HepG2 (cell line): ENCODE results near the gene SPRY1. TPM values are rescaled to one million over a fixed set of nuclear protein-coding genes. Genes with fewer than 3 reads are reported as not detected.

Source experiments
- ATAC-seq: fragments of 200-7000 bp; cut with Tn5 transposase; 3 replicates; pipeline ENCODE4 v1.9.1; 2020; ENCODE audit warnings: mild to moderate bottlenecking, moderate library complexity
- BruUV-seq: library from RNA; stranded (reverse); fragments of 400-500 nt; replicated peaks from 2 replicates; lab custom pipeline; 2021; lab: Mats Ljungman, UMichigan
- CTCF ChIA-PET: fragments of 300-600 bp; formaldehyde crosslinking; extraction: SDS; loops from one replicate; lab custom pipeline; 2021; ENCODE audit warnings: low total read pairs, inconsistent platforms, low intra/inter-chr PET ratio; lab: Yijun Ruan, JAX
- POLR2A ChIA-PET: fragments of 350-600 bp; sonication (Branson Sonifier 250); formaldehyde crosslinking; loops from one replicate; lab custom pipeline; 2020; ENCODE audit warnings: antibody characterized with exemption, inconsistent platforms; lab: Yijun Ruan, JAX
- DNase-seq: peaks from one replicate; pipeline ENCODE4 v3.0.0-alpha.2; 2015; ENCODE audit warnings: low spot score
- FAIRE-seq: peaks from 3 replicates; lab custom pipeline; 2011; peaks lifted over from hg19 to GRCh38; lab: Jason Lieb, UNC
- H2AFZ ChIP-seq: one replicate; pipeline ENCODE4 v1.6.1; 2011; ENCODE audit warnings: low read length, inconsistent platforms
- H3K27ac ChIP-seq: fragments of 300-600 bp; 3 replicates; pipeline ENCODE4 v1.8.0; 2011; ENCODE audit warnings: mixed run types, mild to moderate bottlenecking, mixed read lengths, low read length, inconsistent platforms; ENCODE audit not compliant: insufficient read depth; ENCODE audit errors: extremely low read length
- H3K27me3 ChIP-seq, 2 experiments: fragments of 200-600 bp in 1 of 2; 2 replicates in 1 of 2; 3 replicates in 1 of 2; pipeline versions ENCODE4 v1.6.0 to v1.8.0; 2011; ENCODE audit warnings: low read length in 2 of 2, mild to moderate bottlenecking in 2 of 2, moderate library complexity in 2 of 2, inconsistent platforms in 1 of 2; ENCODE audit not compliant: insufficient read depth in 2 of 2, control insufficient read depth in 1 of 2
- H3K36me3 ChIP-seq, 2 experiments: fragments of 200-600 bp in 1 of 2; replicated peaks in 1 of 2; 2 replicates in 1 of 2; 3 replicates in 1 of 2; pipeline versions ENCODE4 v1.5.1 to v1.8.0; 2011; ENCODE audit warnings: low read length in 2 of 2, inconsistent platforms in 1 of 2; ENCODE audit not compliant: insufficient read depth in 2 of 2, control insufficient read depth in 1 of 2
- H3K4me1 ChIP-seq: 2 replicates; pipeline ENCODE4 v1.5.1; 2012; ENCODE audit warnings: low read length, inconsistent platforms; ENCODE audit not compliant: insufficient read depth
- H3K4me2 ChIP-seq: 2 replicates; pipeline ENCODE4 v1.6.0; 2011; ENCODE audit warnings: low read depth, low read length, inconsistent platforms
- H3K4me3 ChIP-seq, 3 experiments: fragments of 200-600 bp in 1 of 3; sonication (generic), shearing (Covaris generic) in 1 of 3; replicated peaks in 1 of 3; 2 replicates each; pipeline ENCODE4 v1.5.1; 2011 to 2016; ENCODE audit warnings: low read length in 3 of 3, inconsistent platforms in 2 of 3, low read depth in 2 of 3, mild to moderate bottlenecking in 2 of 3, control low read depth in 1 of 3, mixed read lengths in 1 of 3; ENCODE audit not compliant: insufficient read depth in 1 of 3
- H3K79me2 ChIP-seq: one replicate; pipeline ENCODE4 v1.6.1; 2011; ENCODE audit warnings: low read length, inconsistent platforms; ENCODE audit not compliant: insufficient read depth
- H3K9ac ChIP-seq: 2 replicates; pipeline ENCODE4 v1.6.0; 2011; ENCODE audit warnings: mild to moderate bottlenecking, low read depth, low read length, inconsistent platforms; ENCODE audit not compliant: insufficient read depth
- H3K9me3 ChIP-seq: 2 replicates; pipeline ENCODE4 v1.5.1; 2012; ENCODE audit warnings: mild to moderate bottlenecking, low read length
- H4K20me1 ChIP-seq: 2 replicates; pipeline ENCODE4 v1.6.0; 2011; ENCODE audit warnings: inconsistent platforms, mild to moderate bottlenecking, low read length, moderate library complexity; ENCODE audit not compliant: insufficient read depth
- ATF6 ChIP-seq: sonication (generic); formaldehyde crosslinking; conservative IDR thresholded peaks from 2 replicates; pipeline ENCODE4 v1.4.0; 2020; ENCODE audit warnings: missing genetic modification reagents
- CEBPG ChIP-seq: IDR thresholded peaks from 2 replicates; pipeline ENCODE4 v1.6.1; 2016
- CREBL2 ChIP-seq: sonication (generic); formaldehyde crosslinking; IDR thresholded peaks from 2 replicates; pipeline ENCODE4 v1.8.1; 2023; ENCODE audit warnings: missing genetic modification reagents, mild to moderate bottlenecking, borderline replicate concordance
- HBP1 ChIP-seq: IDR thresholded peaks from 2 replicates; pipeline ENCODE4 v1.6.1; 2016; ENCODE audit warnings: low read depth, control low read depth
- HMGXB4 ChIP-seq, 2 experiments: sonication (generic) in 1 of 2; formaldehyde crosslinking in 1 of 2; IDR thresholded peaks; 2 replicates each; pipeline versions ENCODE4 v1.4.0 to v1.6.1; 2018 to 2020; ENCODE audit warnings: missing genetic modification reagents in 2 of 2, borderline replicate concordance in 1 of 2, low read depth in 1 of 2, mild to moderate bottlenecking in 1 of 2, missing biosample characterization in 1 of 2
- HOXA5 ChIP-seq: sonication (generic); formaldehyde crosslinking; IDR thresholded peaks from 2 replicates; pipeline ENCODE4 v1.4.0; 2020; ENCODE audit warnings: missing genetic modification reagents
- MTA1 ChIP-seq: sonication (generic); formaldehyde crosslinking; IDR thresholded peaks from 2 replicates; pipeline ENCODE4 v1.4.0; 2020; ENCODE audit warnings: missing genetic modification reagents, mild to moderate bottlenecking, borderline replicate concordance
- NCOA1 ChIP-seq: sonication (generic); formaldehyde crosslinking; IDR thresholded peaks from 2 replicates; pipeline ENCODE4 v1.9.0; 2021; ENCODE audit warnings: missing genetic modification reagents
- PREB ChIP-seq: sonication (generic); formaldehyde crosslinking; IDR thresholded peaks from 2 replicates; pipeline ENCODE4 v1.4.0; 2020; ENCODE audit warnings: missing genetic modification reagents
- PRMT3 ChIP-seq: sonication (generic); formaldehyde crosslinking; IDR thresholded peaks from 2 replicates; pipeline ENCODE4 v1.8.1; 2022; ENCODE audit warnings: low read depth, mild to moderate bottlenecking, moderate library complexity, missing genetic modification reagents, borderline replicate concordance
- REL ChIP-seq: sonication (generic); formaldehyde crosslinking; conservative IDR thresholded peaks from 2 replicates; pipeline ENCODE4 v1.8.0; 2022; ENCODE audit warnings: mild to moderate bottlenecking, missing genetic modification reagents, moderate library complexity
- SMAD9 ChIP-seq: sonication (generic); formaldehyde crosslinking; IDR thresholded peaks from 2 replicates; pipeline ENCODE4 v1.5.1; 2020; ENCODE audit warnings: mild to moderate bottlenecking, missing genetic modification reagents
- SNAPC2 ChIP-seq: sonication (generic); formaldehyde crosslinking; IDR thresholded peaks from 2 replicates; pipeline ENCODE4 v1.8.1; 2022; ENCODE audit warnings: mild to moderate bottlenecking, missing genetic modification reagents
- ZIK1 ChIP-seq: sonication (generic); formaldehyde crosslinking; IDR thresholded peaks from 2 replicates; pipeline ENCODE4 v1.5.0; 2020; ENCODE audit warnings: mild to moderate bottlenecking, low read depth, missing genetic modification reagents, borderline replicate concordance
- ZNF616 ChIP-seq: sonication (generic); formaldehyde crosslinking; IDR thresholded peaks from 2 replicates; pipeline ENCODE4 v1.5.0; 2020; ENCODE audit warnings: low read depth, mild to moderate bottlenecking, missing genetic modification reagents
- ZSCAN31 ChIP-seq: sonication (generic); formaldehyde crosslinking; IDR thresholded peaks from 2 replicates; pipeline ENCODE4 v1.5.0; 2020; ENCODE audit warnings: low read depth, mild to moderate bottlenecking, missing genetic modification reagents
- ZUFSP ChIP-seq: sonication (generic); formaldehyde crosslinking; IDR thresholded peaks from 2 replicates; pipeline ENCODE4 v1.9.0; 2021; ENCODE audit warnings: missing genetic modification reagents, mild to moderate bottlenecking, borderline replicate concordance
- WGBS: methylation state at CpG from one replicate; pipeline ENCODE4 v1.1.6; 2017; ENCODE audit warnings: low lambda C conversion rate; 5-methylcytosine and 5-hydroxymethylcytosine counted together
- in situ Hi-C: cut with HindIII; loops from 2 replicates; pipeline ENCODE4 v1.10.0; 2017; ENCODE audit warnings: low pct_unique_long_range_greater_than_20kb; ENCODE audit not compliant: extremely low pct_ligation_motif_present
- intact Hi-C: fragments of 100-400 bp; cut with micrococcal nuclease; formaldehyde crosslinking; loops from one replicate; pipeline ENCODE4 v1.10.0; 2022; ENCODE audit not compliant: unreplicated experiment
- polyA plus RNA-seq, 8 experiments: library from polyadenylated mRNA; depleted of rRNA in 3 of 8; stranded (reverse) in 7 of 8; unstranded in 1 of 8; fragments of >200 nt; fragmentation: Illumina TruSeq in 4 of 8; extraction: Trizol in 4 of 8; gene quantifications; 2 replicates each; pipeline versions ENCODE4 v1.2.1 to v1.2.3, GENCODE V29; 2011 to 2016; ENCODE audit warnings: low read depth in 4 of 8, missing spikeins in 1 of 8, mixed read lengths in 1 of 8; ENCODE audit not compliant: insufficient read depth in 1 of 8
- total RNA-seq, 5 experiments: library from RNA; depleted of rRNA; stranded (reverse); fragments of >200 nt; fragmentation: Illumina TruSeq; extraction: Trizol; gene quantifications; 2 replicates each; pipeline ENCODE4 v1.2.3, GENCODE V29; 2016; ENCODE audit warnings: low read depth in 1 of 5

SPRY1 gene
- total and polyA plus RNA-seq, 2 of the 13 experiments (the other 11 are each of a cell fraction or from before 2014, with no cell fraction given) = 24.7 to 33.4 TPM

GRCh38 chr4:123433976-123434375 is 37.4 kb downstream of the SPRY1 start:
- POLR2A ChIA-PET = no interaction called here
- no peak for TF ChIP-seq HOXA5
- no peak for TF ChIP-seq ZSCAN31 (CRISPR knock-in tag)
- TF ChIP-seq HBP1 (CRISPR knock-in tag) = no peak
- TF ChIP-seq ZUFSP (CRISPR knock-in tag) = no peak
- TF ChIP-seq CEBPG (CRISPR knock-in tag) = no peak
- no peak for TF ChIP-seq NCOA1 (CRISPR knock-in tag)
- TF ChIP-seq SNAPC2 (CRISPR knock-in tag) = no peak
- no peak for TF ChIP-seq PREB (CRISPR knock-in tag)
- TF ChIP-seq REL (CRISPR knock-in tag) = no peak
- TF ChIP-seq ZNF616 (CRISPR knock-in tag) = no peak
- TF ChIP-seq SMAD9 = no peak
- TF ChIP-seq MTA1 (CRISPR knock-in tag) = no peak
- TF ChIP-seq PRMT3 (CRISPR knock-in tag) = no peak
- no peak for TF ChIP-seq CREBL2 (CRISPR knock-in tag)
- no peak for TF ChIP-seq ZIK1
- no peak for TF ChIP-seq HMGXB4 (CRISPR knock-in tag; IDR thresholded peaks at IDR 0.05; ENCODE audit: borderline replicate concordance in 1 of 2, low read depth in 1 of 2)
- TF ChIP-seq ATF6 (CRISPR knock-in tag) = no peak

More at GRCh38 chr4:123433976-123434375, 37.4 kb downstream of the SPRY1 start:
- Histone ChIP-seq H2AFZ (no peak overlapping the region), H3K79me2 (no peaks in the 10 kb centered on the region), H3K9me3 (no peaks in the 10 kb centered on the region), H3K27ac (no peak overlapping the region), H3K9ac (no peak overlapping the region), H3K36me3 (no peaks in the 10 kb centered on the region), H3K4me1 (peaks cover 25% of the 10 kb centered on the region), H3K4me2 (no peak overlapping the region), H4K20me1 (no peaks in the 10 kb centered on the region), H3K27me3 (no peaks in the 10 kb centered on the region), H3K4me3 (no peak overlapping the region)
- BruUV-seq = no TSS peak
- intact Hi-C loops = no loop called here
- DNase-seq = no peak
- no peak for FAIRE-seq
- CTCF ChIA-PET = no interaction called here
- 83% methylated on average over 9 of the region's 9 CpGs for WGBS
- no peak for ATAC-seq
- in situ Hi-C loops = no loop called here
